Gastrocnemius medialis (tissue), 4 donors: ENCODE results near the gene ARIH1.
"Not testable (repeated sequence)": the region's sequence is repeated elsewhere in the genome, so short reads cannot be mapped to it uniquely, and the experiment has no call there.

ENCODE experiments used
- POLR2A ChIP-seq, 2 donors: fragments of 450-650 bp; IDR thresholded peaks; one replicate each; pipeline ENCODE4 v1.6.1; 2017; ENCODE audit warnings: antibody characterized with exemption in 2 of 2, mild to moderate bottlenecking in 2 of 2, moderate library complexity in 2 of 2
- TF ChIP-seq, protein P1 (sequence below), 5 experiments: fragments of 450-650 bp in 3 of 5; fragments of 200-600 bp in 2 of 5; sonication (generic) in 2 of 5; IDR thresholded peaks in 4 of 5; conservative IDR thresholded peaks in 1 of 5; 1 replicate in 4 of 5; 2 replicates in 1 of 5; pipeline ENCODE4 v1.5.1; 2016 to 2019; ENCODE audit warnings: antibody characterized with exemption in 5 of 5, mild to moderate bottlenecking in 3 of 5, moderate library complexity in 3 of 5

- TF ChIP-seq, protein P1, sequence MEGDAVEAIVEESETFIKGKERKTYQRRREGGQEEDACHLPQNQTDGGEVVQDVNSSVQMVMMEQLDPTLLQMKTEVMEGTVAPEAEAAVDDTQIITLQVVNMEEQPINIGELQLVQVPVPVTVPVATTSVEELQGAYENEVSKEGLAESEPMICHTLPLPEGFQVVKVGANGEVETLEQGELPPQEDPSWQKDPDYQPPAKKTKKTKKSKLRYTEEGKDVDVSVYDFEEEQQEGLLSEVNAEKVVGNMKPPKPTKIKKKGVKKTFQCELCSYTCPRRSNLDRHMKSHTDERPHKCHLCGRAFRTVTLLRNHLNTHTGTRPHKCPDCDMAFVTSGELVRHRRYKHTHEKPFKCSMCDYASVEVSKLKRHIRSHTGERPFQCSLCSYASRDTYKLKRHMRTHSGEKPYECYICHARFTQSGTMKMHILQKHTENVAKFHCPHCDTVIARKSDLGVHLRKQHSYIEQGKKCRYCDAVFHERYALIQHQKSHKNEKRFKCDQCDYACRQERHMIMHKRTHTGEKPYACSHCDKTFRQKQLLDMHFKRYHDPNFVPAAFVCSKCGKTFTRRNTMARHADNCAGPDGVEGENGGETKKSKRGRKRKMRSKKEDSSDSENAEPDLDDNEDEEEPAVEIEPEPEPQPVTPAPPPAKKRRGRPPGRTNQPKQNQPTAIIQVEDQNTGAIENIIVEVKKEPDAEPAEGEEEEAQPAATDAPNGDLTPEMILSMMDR (IDR thresholded peaks at IDR 0.05 in 4 of 5, conservative IDR thresholded peaks at IDR 0.05 in 1 of 5) = not testable (repeated sequence)
- TF ChIP-seq POLR2A (IDR thresholded peaks at IDR 0.05) = not testable (repeated sequence)
These were observed 134.0 kb downstream of the ARIH1 start for GRCh38 chr15:72608084-72608483.
